ENCODE data around the gene TEPSIN.

TEPSIN gene

GRCh38 chr17:81194941-81195901, 43.6 kb downstream of the TEPSIN start:
- no peak overlapping the region for H3K27ac ChIP-seq
- TF ChIP-seq CTCF (conservative IDR thresholded peaks at IDR 0.05) (no peak), ZFX (IDR thresholded peaks at IDR 0.05) (no peak)

GRCh38 chr17:81194225-81194760, 44.6 kb downstream of the TEPSIN start:
- H3K27ac ChIP-seq, result no peak overlapping the region
- TF ChIP-seq ZFX (IDR thresholded peaks at IDR 0.05) (no peak), CTCF (conservative IDR thresholded peaks at IDR 0.05) (no peak)

GRCh38 chr17:81193470-81194224, 45.2 kb downstream of the TEPSIN start:
- H3K27ac ChIP-seq, result no peak overlapping the region
- TF ChIP-seq ZFX (IDR thresholded peaks at IDR 0.05) (no peak), CTCF (conservative IDR thresholded peaks at IDR 0.05) (no peak)

GRCh38 chr17:81193051-81193410, 45.8 kb downstream of the TEPSIN start:
- no peak for TF ChIP-seq CTCF (conservative IDR thresholded peaks at IDR 0.05)
- no peak for TF ChIP-seq ZFX (IDR thresholded peaks at IDR 0.05)

GRCh38 chr17:81192386-81193050, 46.3 kb downstream of the TEPSIN start:
- no peak overlapping the region for H3K27ac ChIP-seq
- TF ChIP-seq ZFX (IDR thresholded peaks at IDR 0.05) (no peak), CTCF (conservative IDR thresholded peaks at IDR 0.05) (no peak)

More at GRCh38 chr17:81193051-81193410, 45.8 kb downstream of the TEPSIN start:
- no peak overlapping the region for H3K27ac ChIP-seq

GRCh38 chr17:81191646-81192045, 47.2 kb downstream of the TEPSIN start:
- no peak for TF ChIP-seq CTCF (conservative IDR thresholded peaks at IDR 0.05)
- no peak for TF ChIP-seq ZFX (IDR thresholded peaks at IDR 0.05)
- H3K27ac ChIP-seq, result no peak overlapping the region

All from C4-2B (cell line).